NCI-H187 treated with DMSO at 0.1 percent for 48 hours (cell line): ENCODE data around the gene SKIDA1.

ENCODE experiments used
- DNase-seq: peaks from one replicate; lab custom pipeline; 2025; lab: John Stamatoyannopoulos, UW

SKIDA1 gene

GRCh38 chr10:21482821-21483220 lies 42.7 kb downstream of the SKIDA1 start:
- no peak for DNase-seq

GRCh38 chr10:21481407-21481806 lies 44.1 kb downstream of the SKIDA1 start:
- no peak for DNase-seq

DNA sequence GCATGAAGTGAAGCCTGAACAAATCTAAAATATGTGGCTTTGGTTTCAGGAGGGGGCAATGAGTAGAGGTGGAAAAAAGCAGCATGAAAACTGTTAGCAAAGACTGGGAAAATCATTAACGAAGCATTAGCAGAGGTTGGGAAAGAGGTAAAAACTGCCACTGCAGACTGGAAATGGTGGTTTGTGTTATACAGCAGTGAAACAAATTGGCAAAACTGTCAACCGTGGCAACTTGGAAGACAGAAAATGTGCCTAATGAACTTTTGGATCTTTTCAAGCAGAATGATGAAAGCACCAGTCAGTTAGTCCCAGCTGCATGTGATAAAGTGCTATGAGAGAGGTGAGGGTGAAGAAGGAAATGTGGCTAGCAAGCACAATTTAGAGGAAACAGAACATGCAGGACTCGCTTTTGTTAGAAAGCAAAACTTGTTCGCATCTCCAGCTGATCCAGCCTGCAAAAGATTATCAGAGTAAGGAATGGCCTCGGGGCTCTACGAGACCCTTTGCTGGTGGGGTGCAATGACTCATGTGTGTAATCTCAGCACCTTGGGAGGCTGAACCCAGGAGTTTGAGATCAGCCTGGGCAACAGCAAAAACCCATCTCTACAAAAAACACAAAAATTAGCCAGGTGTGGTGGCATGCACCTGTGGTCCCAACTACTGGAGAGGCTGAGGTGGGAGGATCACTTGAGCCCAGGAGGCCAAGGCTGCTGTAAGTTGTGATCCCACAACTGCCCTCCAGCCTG lies 45.7 kb downstream of the SKIDA1 start:
- DNase-seq, result no peak

DNA sequence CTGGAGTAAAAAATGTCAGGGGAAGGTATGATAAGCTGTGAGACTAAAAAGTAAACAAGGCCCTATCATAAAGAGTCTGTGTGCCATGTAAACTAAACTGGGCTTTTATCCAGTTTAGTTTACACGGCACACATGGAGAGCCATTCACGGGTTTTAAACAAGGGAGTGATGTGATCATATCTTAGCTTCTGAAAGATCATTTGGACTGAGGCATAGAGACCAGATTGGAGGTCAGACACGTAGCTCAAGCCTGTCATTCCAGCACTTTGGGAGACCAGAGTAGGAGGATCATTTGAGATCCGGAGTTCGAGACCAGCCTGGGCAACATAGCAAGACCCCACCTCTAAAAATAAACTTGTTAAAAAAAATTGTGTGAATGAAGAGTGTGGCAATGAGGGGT lies 50.1 kb downstream of the SKIDA1 start:
- no peak for DNase-seq

DNA sequence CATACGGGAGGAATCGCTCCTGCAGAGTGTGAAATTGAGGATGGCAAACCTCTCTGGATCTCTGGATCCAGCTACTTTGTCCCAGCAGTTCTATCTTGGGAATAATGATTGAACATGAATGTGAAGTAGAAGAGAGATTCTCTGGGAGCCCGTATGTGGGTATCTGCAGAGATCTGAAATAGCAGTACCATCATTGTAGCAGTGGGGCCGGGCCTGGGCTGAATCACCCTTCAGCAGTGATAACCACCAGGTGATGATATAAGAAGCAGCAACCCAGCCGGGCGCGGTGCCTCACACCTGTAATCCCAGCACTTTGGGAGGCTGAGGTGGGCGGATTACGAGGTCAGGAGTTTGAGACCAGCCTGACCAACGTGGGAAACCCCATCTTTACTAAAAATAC lies 51.9 kb downstream of the SKIDA1 start:
- no peak for DNase-seq

GRCh38 chr10:21473135-21473534 lies 52.3 kb downstream of the SKIDA1 start:
- DNase-seq, result no peak

GRCh38 chr10:21468086-21468485 lies 57.4 kb downstream of the SKIDA1 start:
- DNase-seq, result no peak

GRCh38 chr10:21467633-21468032 lies 57.8 kb downstream of the SKIDA1 start:
- DNase-seq, result no peak

GRCh38 chr10:21464134-21464533 lies 61.3 kb downstream of the SKIDA1 start:
- DNase-seq, result no peak
